Keratinocyte (primary cell): Measurements from ENCODE around the gene GLIPR1L2.

Source experiments
- CTCF ChIP-seq, 3 experiments: IDR thresholded peaks in 1 of 3; conservative IDR thresholded peaks in 1 of 3; optimal IDR thresholded peaks in 1 of 3; 2 replicates in 2 of 3; 3 replicates in 1 of 3; pipeline versions ENCODE3 to v1.5.1; 2011; ENCODE audit warnings: low read length in 3 of 3, mild to moderate bottlenecking in 3 of 3, moderate library complexity in 2 of 3, control low read depth in 1 of 3, inconsistent platforms in 1 of 3; ENCODE audit not compliant: insufficient read depth in 2 of 3; ENCODE audit errors: extremely low read depth in 1 of 3
- EZH2 ChIP-seq: IDR thresholded peaks from one replicate; pipeline ENCODE4 v1.6.1; 2012; ENCODE audit warnings: inconsistent platforms, mild to moderate bottlenecking, low read length, moderate library complexity

DNA sequence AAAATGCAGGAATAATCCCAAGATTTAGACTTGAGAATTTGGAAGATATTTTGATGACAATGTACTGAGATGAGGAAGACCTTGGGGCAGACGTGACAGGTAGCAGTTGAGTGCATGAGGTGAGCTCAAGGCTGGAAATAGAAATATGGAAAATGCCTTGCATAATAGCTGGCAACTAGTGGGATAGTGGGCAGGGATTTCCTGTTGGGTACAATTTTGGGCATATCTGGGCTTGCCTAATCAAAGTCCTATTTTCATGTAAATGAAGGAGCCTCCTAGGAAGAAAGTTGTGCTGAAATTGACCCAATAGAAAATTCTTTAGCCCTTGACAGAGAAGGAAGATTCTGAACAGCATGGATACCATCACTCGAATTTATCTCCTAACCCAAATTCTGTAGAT lies 83.2 kb downstream of the GLIPR1L2 start:
- no peak for TF ChIP-seq CTCF (optimal IDR thresholded peaks at IDR 0.05 in 1 of 3, IDR thresholded peaks at IDR 0.05 in 1 of 3, conservative IDR thresholded peaks at IDR 0.05 in 1 of 3; ENCODE audit: extremely low read depth in 1 of 3, insufficient read depth in 2 of 3, low read length in 3 of 3)
- no peak for TF ChIP-seq EZH2
